Ectodermal cell (in vitro differentiated cells): Measurements from ENCODE around the gene TEX261.

ENCODE experiments used
- H3K27ac ChIP-seq: 2 replicates; pipeline ENCODE4 v1.7.0; 2013; ENCODE audit warnings: mild to moderate bottlenecking, low read depth, low read length; ENCODE audit not compliant: insufficient read depth, poor library complexity, severe bottlenecking
- H3K27me3 ChIP-seq: 2 replicates; pipeline ENCODE4 v1.7.0; 2013; ENCODE audit warnings: mild to moderate bottlenecking, low read length; ENCODE audit not compliant: insufficient read depth, control insufficient read depth, poor library complexity, severe bottlenecking
- H3K36me3 ChIP-seq: one replicate; pipeline ENCODE4 v1.7.0; 2013; ENCODE audit warnings: low read length; ENCODE audit not compliant: control insufficient read depth, insufficient read depth
- H3K4me1 ChIP-seq: one replicate; pipeline ENCODE4 v1.7.0; 2013; ENCODE audit warnings: low read length; ENCODE audit not compliant: control insufficient read depth, insufficient read depth
- H3K4me3 ChIP-seq: 2 replicates; pipeline ENCODE4 v1.7.0; 2013; ENCODE audit warnings: low read depth, low read length, control low read depth; ENCODE audit not compliant: insufficient read depth
- H3K9me3 ChIP-seq: 2 replicates; pipeline ENCODE4 v1.7.0; 2013; ENCODE audit warnings: mild to moderate bottlenecking, low read length, moderate library complexity; ENCODE audit not compliant: control insufficient read depth
- WGBS, 2 experiments: methylation state at CpG; one replicate each; pipeline ENCODE4 v1.1.7; 2013; ENCODE audit warnings: missing lambda C conversion rate in 2 of 2; 5-methylcytosine and 5-hydroxymethylcytosine counted together

The TEX261 gene

DNA sequence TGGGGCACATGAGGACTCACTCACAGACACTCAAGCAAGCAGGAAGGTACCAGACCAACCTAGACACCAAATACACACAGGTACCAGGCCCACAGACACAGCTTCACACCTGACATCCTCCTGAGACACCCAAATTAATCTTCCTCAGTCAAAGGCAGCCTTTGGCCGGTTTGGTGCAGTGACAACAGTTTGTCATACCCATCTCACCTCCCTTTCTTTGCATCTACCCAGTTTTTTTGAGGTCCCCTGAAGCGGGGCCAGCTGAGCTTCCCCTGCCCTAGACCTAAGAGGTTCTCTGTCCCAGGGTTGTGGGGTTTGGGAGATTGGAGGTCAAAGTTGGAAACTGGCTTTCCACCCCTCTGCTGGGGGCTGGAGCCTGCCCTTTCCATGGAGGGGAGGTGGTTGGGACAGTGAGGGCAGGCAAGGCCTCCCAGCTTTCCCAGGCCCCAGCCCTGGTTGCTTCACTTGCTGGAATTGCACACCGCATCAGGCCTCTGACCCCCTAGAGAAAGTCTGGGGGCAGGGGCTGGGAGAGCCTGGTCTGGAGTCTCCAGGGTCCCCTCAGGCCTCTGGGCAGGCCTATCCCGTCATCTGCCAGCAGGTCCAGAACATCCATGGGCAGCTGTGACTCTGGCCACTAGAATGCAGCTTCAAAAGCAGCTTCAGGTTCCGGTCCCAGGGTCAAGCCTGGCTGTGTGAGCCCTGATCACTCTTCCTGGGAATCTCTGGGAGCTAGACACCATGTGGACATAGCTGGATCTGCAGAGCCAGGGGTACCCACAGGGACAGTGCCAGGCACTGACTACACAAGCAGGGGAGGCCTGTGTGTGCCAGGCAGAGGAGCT lies 12.5 kb upstream of the TEX261 start:
- Histone ChIP-seq H3K4me3 (no peak overlapping the region), H3K27ac (no peak overlapping the region), H3K4me1 (peaks cover 6% of the 10 kb centered on the region), H3K9me3 (no peaks in the 10 kb centered on the region), H3K36me3 (no peaks in the 10 kb centered on the region), H3K27me3 (no peaks in the 10 kb centered on the region)
- WGBS, 2 experiments, result 87 to 88% methylated on average over 5 of the region's 5 CpGs

- H3K4me3 ChIP-seq, result no peak overlapping the region
- no peaks in the 10 kb centered on the region for H3K27me3 ChIP-seq
- WGBS, 2 experiments, result 77 to 95% methylated on average over 2 of the region's 2 CpGs
- H3K9me3 ChIP-seq, result no peaks in the 10 kb centered on the region
- H3K36me3 ChIP-seq, result no peaks in the 10 kb centered on the region
- H3K27ac ChIP-seq, result no peak overlapping the region
- peaks cover 14% of the 10 kb centered on the region for H3K4me1 ChIP-seq
Observed at GRCh38 chr2:71006323-71006722, 11.7 kb upstream of the TEX261 start.

GRCh38 chr2:71005271-71006202 lies 10.9 kb upstream of the TEX261 start:
- no peak overlapping the region for H3K27ac ChIP-seq
- WGBS, 2 experiments, result 89 to 91% methylated on average over 10 of the region's 10 CpGs
- no peaks in the 10 kb centered on the region for H3K36me3 ChIP-seq
- no peaks in the 10 kb centered on the region for H3K9me3 ChIP-seq
- H3K4me1 ChIP-seq, result peaks cover 18% of the 10 kb centered on the region
- no peak overlapping the region for H3K4me3 ChIP-seq
- H3K27me3 ChIP-seq, result no peaks in the 10 kb centered on the region

DNA sequence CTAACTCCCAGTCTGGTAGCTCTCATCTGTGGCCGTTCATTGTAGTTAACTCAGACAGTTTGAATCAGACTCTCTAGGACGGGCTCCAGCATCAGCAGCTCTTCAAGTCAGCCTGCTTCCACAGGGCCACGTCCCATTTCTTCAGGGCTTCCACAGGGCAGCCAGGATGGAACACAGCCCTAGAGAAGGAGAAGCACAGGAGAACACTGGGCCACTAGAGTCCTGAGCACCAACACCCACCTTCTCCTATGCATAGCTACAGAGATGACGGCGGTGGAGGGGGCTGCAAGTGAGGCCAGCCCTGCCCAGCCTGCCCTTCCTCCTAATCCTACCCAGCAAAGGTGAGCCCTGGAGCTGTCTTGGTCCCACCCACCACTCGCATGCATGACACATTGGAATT lies 10.2 kb upstream of the TEX261 start:
- no peaks in the 10 kb centered on the region for H3K36me3 ChIP-seq
- peaks cover 1% of the 10 kb centered on the region for H3K27me3 ChIP-seq
- no peaks in the 10 kb centered on the region for H3K9me3 ChIP-seq
- 90 to 92% methylated on average over 6 of the region's 6 CpGs for whole genome bisulfite sequencing, 2 experiments
- H3K4me1 ChIP-seq, result peaks cover 18% of the 10 kb centered on the region
- no peak overlapping the region for H3K27ac ChIP-seq
- H3K4me3 ChIP-seq, result no peak overlapping the region

- no peaks in the 10 kb centered on the region for H3K9me3 ChIP-seq
- H3K4me3 ChIP-seq, result no peak overlapping the region
- H3K36me3 ChIP-seq, result no peaks in the 10 kb centered on the region
- 94% methylated on average over 11 of the region's 11 CpGs for WGBS, 2 experiments
- no peak overlapping the region for H3K27ac ChIP-seq
- H3K4me1 ChIP-seq, result peaks cover 18% of the 10 kb centered on the region
- H3K27me3 ChIP-seq, result peaks cover 8% of the 10 kb centered on the region
Observed at GRCh38 chr2:71003966-71004755, 9.5 kb upstream of the TEX261 start.

GRCh38 chr2:71003396-71003795 lies 8.7 kb upstream of the TEX261 start:
- H3K36me3 ChIP-seq, result no peaks in the 10 kb centered on the region
- no peak overlapping the region for H3K4me3 ChIP-seq
- H3K27me3 ChIP-seq, result peaks cover 12% of the 10 kb centered on the region
- no peak overlapping the region for H3K27ac ChIP-seq
- peaks cover 18% of the 10 kb centered on the region for H3K4me1 ChIP-seq
- WGBS, 2 experiments, result 91 to 95% methylated on average over 6 of the region's 6 CpGs
- no peaks in the 10 kb centered on the region for H3K9me3 ChIP-seq

GRCh38 chr2:71001981-71002570 lies 7.4 kb upstream of the TEX261 start:
- no peaks in the 10 kb centered on the region for H3K9me3 ChIP-seq
- peak overlapping the region; percentile 10 for H3K4me3 ChIP-seq
- H3K27me3 ChIP-seq, result peaks cover 23% of the 10 kb centered on the region
- no peaks in the 10 kb centered on the region for H3K36me3 ChIP-seq
- peaks cover 18% of the 10 kb centered on the region for H3K4me1 ChIP-seq
- H3K27ac ChIP-seq, result peak overlapping the region; percentile 60
- 2 to 6% methylated on average over 10 of the region's 11 CpGs for WGBS, 2 experiments

- H3K4me3 ChIP-seq, result no peak overlapping the region
- H3K27ac ChIP-seq, result peak overlapping the region; percentile 44
- no peaks in the 10 kb centered on the region for H3K36me3 ChIP-seq
- no peaks in the 10 kb centered on the region for H3K9me3 ChIP-seq
- H3K27me3 ChIP-seq, result peaks cover 26% of the 10 kb centered on the region
- peaks cover 18% of the 10 kb centered on the region for H3K4me1 ChIP-seq
- 65 to 79% methylated on average over 4 to 5 of the region's 5 CpGs for WGBS, 2 experiments
Observed at GRCh38 chr2:71001592-71001927, 6.9 kb upstream of the TEX261 start.

DNA sequence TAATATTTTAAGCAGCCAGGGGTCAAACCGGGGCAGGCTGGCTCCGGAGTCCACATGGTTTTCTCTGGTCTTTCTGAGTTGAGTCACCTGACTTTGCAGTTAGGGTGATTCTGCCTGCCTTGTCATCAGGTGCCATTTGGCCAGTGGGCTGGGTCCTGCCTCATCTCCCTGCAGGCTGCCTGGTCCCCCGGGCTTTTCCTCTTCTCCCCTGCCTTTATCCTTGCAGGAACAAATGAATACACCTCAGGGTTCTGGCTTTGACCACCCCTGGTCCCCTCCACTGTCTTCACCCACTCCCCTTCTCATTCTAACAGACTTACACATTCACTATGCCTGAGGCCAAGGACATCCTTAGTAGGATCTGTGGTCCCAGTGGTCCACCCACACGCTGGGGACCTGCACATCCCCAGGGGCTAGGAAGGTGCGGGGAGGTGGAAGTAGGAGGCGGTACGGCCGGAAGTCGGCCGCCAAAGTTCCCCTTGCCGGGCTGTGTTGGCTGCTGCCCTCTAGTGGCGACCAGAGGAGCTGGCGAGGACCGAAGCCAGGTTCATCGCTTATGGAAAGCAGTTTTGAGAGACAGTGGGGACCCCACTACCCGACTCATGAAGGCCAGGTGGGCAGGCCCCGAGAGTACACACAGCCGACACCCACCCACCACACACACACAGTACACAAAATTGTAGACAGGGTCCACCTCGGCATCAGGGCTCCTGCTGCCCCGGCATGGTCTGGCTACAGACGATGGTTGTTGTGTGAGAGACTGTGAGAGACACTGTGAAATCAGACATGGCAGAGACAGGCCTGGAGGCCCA lies 6.3 kb upstream of the TEX261 start:
- Histone ChIP-seq H3K27me3 (peaks cover 28% of the 10 kb centered on the region), H3K9me3 (no peaks in the 10 kb centered on the region), H3K4me1 (peaks cover 18% of the 10 kb centered on the region), H3K27ac (no peak overlapping the region), H3K36me3 (no peaks in the 10 kb centered on the region), H3K4me3 (no peak overlapping the region)
- 37% methylated on average over 21 of the region's 21 CpGs for WGBS, 2 experiments
